ENCODE results near the gene ZCCHC7. TPM values are rescaled to one million over a fixed set of nuclear protein-coding genes. Genes with fewer than 3 reads are reported as not detected.

The ZCCHC7 gene
- total and polyA plus RNA-seq, 2 of the 8 experiments (the other 6 are each of a cell fraction or from before 2014, with no cell fraction given), result 12.2 to 27.5 TPM

- no peak overlapping the region for H2BK12ac ChIP-seq (ENCODE audit: low read depth, low read length)
- H3K27ac ChIP-seq (ENCODE audit: low read depth, low read length), result no peak overlapping the region
- H2BK20ac ChIP-seq (ENCODE audit: low read length), result no peak overlapping the region
- no peak overlapping the region for H3K4ac ChIP-seq (replicated peaks; ENCODE audit: insufficient read length, low read depth, low read length)
- H3K9ac ChIP-seq (replicated peaks in 1 of 4; ENCODE audit: extremely low read depth in 1 of 4, low read depth in 3 of 4, low read length in 3 of 4), result no peak overlapping the region
- H3K4me2 ChIP-seq (ENCODE audit: insufficient read depth in 1 of 2, low read depth in 2 of 2, low read length in 2 of 2), result no peak overlapping the region
- CTCF ChIA-PET (ENCODE audit: partially characterized antibody), result no interaction called here
- no peak overlapping the region for H4K91ac ChIP-seq (replicated peaks; ENCODE audit: insufficient read length, low read length)
- WGBS, 2 experiments (ENCODE audit: extremely low coverage in 1 of 2, insufficient coverage in 1 of 2, insufficient read length in 1 of 2, insufficient replicate concordance in 2 of 2, low coverage in 1 of 2, low lambda C conversion rate in 2 of 2, missing lambda C conversion rate in 1 of 2), result 95% methylated on average over 4 of the region's 4 CpGs; no CpG with 5 or more reads in 1 of the 2 experiments
- no peak for TF ChIP-seq SAP30 (IDR thresholded peaks at IDR 0.05; ENCODE audit: insufficient read depth, insufficient replicate concordance, low read length)
- no peak for TF ChIP-seq PHF8 (conservative IDR thresholded peaks at IDR 0.05; ENCODE audit: low read depth, low read length)
- no peak for TF ChIP-seq EGR1 (IDR thresholded peaks at IDR 0.05; ENCODE audit: borderline replicate concordance, low read depth, low read length)
- no peak for TF ChIP-seq SIRT6 (IDR thresholded peaks at IDR 0.05; ENCODE audit: low read length)
- no peak for TF ChIP-seq KDM4A (IDR thresholded peaks at IDR 0.05; ENCODE audit: low read depth, low read length, severe bottlenecking)
- no peak for TF ChIP-seq BACH1 (IDR thresholded peaks at IDR 0.05; ENCODE audit: low read length)
- DNase-seq (ENCODE audit: low read depth in 1 of 2, low spot score in 2 of 2) (no peak), FAIRE-seq (no peak)
- no peak overlapping the region for H3K18ac ChIP-seq (ENCODE audit: extremely low read depth, low read length)
- H3K36me3 ChIP-seq (ENCODE audit: control insufficient read depth in 2 of 4, insufficient read depth in 4 of 4, low read length in 3 of 4), result no peaks in the 10 kb centered on the region
- no peaks in the 10 kb centered on the region; a peak in 1 of 7 replicates for H3K4me1 ChIP-seq (replicated peaks in 1 of 4; ENCODE audit: control insufficient read depth in 3 of 4, insufficient read depth in 4 of 4, low read length in 3 of 4)
- POLR2A ChIA-PET (ENCODE audit: partially characterized antibody), result no interaction called here
- H3K79me2 ChIP-seq (ENCODE audit: control insufficient read depth in 1 of 2, insufficient read depth in 2 of 2, low read length in 2 of 2), result no peaks in the 10 kb centered on the region
- no peak overlapping the region for H4K5ac ChIP-seq (ENCODE audit: insufficient read length, low read depth, low read length)
- no peak overlapping the region for H2AFZ ChIP-seq (ENCODE audit: low read length)
- H3K4me3 ChIP-seq (ENCODE audit: extremely low read depth in 1 of 4, insufficient read depth in 2 of 4, low read depth in 3 of 4, low read length in 4 of 4), result no peak overlapping the region
- H2AK5ac ChIP-seq (ENCODE audit: low read depth, low read length), result no peak overlapping the region
- no peak overlapping the region for H2BK120ac ChIP-seq (replicated peaks; ENCODE audit: low read depth, low read length)
- H3K23me2 ChIP-seq (ENCODE audit: low read depth, low read length), result no peaks in the 10 kb centered on the region
- no peak overlapping the region for H4K8ac ChIP-seq (ENCODE audit: extremely low read depth, insufficient read depth, low read length)
- H3K56ac ChIP-seq (replicated peaks; ENCODE audit: insufficient read length, low read depth, low read length), result no peak overlapping the region
- H2BK15ac ChIP-seq (ENCODE audit: low read length), result no peak overlapping the region
- no peak overlapping the region for H3K14ac ChIP-seq (ENCODE audit: insufficient read length)
- H3K23ac ChIP-seq (ENCODE audit: insufficient read length), result no peak overlapping the region
- H4K20me1 ChIP-seq (replicated peaks in 1 of 2; ENCODE audit: control insufficient read depth in 1 of 2, insufficient read depth in 2 of 2, low read length in 2 of 2), result no peaks in the 10 kb centered on the region
- no peaks in the 10 kb centered on the region for H3K9me3 ChIP-seq (ENCODE audit: insufficient read depth in 2 of 2, low read depth in 1 of 2, low read length in 1 of 2)
- H2BK5ac ChIP-seq (ENCODE audit: low read depth, low read length), result no peak overlapping the region
- H3K27me3 ChIP-seq (replicated peaks in 1 of 4; ENCODE audit: control insufficient read depth in 3 of 4, extremely low read depth in 1 of 4, insufficient read depth in 3 of 4, low read length in 3 of 4), result no peaks in the 10 kb centered on the region; a peak in 1 of 7 replicates
- H3K79me1 ChIP-seq (ENCODE audit: low read depth, low read length), result no peaks in the 10 kb centered on the region; the same call in 1 of the 2 replicates
Observed at GRCh38 chr9:37289631-37290030, 169.3 kb downstream of the ZCCHC7 start.
